ENCODE measurements around the gene PHLDB1. TPM values are rescaled to one million over a fixed set of nuclear protein-coding genes. Genes with fewer than 3 reads are reported as not detected.
"Not testable (repeated sequence)": the region's sequence is repeated elsewhere in the genome, so short reads cannot be mapped to it uniquely, and the experiment has no call there.

PHLDB1 gene
- total RNA-seq: 10 to 100 TPM; 60.1 to 88.6 TPM

DNA sequence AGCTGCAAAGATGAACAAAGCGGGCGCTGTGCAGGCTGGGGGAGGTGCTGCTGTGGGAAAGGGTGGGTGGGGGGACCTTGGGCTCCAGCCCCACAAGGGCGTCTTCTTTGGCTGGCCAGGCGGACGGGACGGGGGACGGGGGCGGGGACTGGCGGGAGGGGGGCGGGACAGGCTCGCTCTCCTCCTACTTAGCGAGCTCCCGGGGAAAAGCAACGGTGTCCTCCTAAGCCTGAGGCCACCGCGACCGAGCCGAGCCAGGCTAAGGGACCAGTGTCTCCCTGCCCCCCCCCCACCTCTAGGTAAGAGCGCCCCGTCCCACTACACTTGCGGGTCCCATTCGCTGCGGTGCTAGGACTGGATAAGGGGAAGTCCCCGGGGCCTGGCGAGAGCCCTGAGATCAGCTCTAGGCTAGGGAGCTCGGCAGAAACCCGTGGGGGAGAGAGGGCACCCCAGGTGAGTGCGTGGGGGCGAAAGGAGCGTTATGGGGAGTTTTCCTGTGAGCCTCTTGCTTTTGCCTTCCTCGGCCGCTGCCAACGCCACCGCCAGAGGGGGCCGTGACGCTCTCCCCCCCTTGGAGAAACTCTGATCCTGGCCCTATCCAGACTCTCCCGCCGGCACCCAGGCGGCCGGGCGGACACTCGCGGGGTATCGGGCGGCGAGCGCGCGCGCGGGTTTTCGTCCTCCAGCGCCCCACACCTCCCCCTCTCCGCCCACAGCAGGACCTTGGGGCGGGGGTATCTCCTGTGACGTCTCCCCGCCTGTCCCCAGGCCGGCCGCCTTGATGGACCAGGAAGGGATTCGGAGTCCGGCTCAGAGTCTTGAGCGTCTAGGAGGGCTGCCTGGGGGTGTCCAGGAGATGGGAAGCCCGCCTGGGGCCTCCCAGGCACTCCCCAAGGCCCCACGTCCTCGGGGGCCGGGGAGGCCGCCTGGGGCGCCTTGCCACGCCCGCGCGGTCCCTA is at the start of gene PHLDB1:
TSS of gene PHLDB1 (plus strand) at position 215 of the 959 bp plus-strand sequence. CDS start 6,222 bp downstream, outside the sequence.
- Histone ChIP-seq H3K27me3 (peaks cover 21% of the 10 kb centered on the region), H3K27ac (peak within 1 kb of the TSS; percentile 82), H3K4me3 (peak within 1 kb of the TSS; percentile 67), H3K9me3 (no peaks in the 10 kb centered on the region), H3K4me1 (peaks cover 10% of the 10 kb centered on the region), H3K36me3 (no peaks in the 10 kb centered on the region), H3K9ac (ENCODE audit: low read depth in 2 of 2, low read length in 2 of 2) (peak within 1 kb of the TSS; percentile 63 to 79)
- DNase-seq: peak; percentile 66
- TF ChIP-seq, protein P1, sequence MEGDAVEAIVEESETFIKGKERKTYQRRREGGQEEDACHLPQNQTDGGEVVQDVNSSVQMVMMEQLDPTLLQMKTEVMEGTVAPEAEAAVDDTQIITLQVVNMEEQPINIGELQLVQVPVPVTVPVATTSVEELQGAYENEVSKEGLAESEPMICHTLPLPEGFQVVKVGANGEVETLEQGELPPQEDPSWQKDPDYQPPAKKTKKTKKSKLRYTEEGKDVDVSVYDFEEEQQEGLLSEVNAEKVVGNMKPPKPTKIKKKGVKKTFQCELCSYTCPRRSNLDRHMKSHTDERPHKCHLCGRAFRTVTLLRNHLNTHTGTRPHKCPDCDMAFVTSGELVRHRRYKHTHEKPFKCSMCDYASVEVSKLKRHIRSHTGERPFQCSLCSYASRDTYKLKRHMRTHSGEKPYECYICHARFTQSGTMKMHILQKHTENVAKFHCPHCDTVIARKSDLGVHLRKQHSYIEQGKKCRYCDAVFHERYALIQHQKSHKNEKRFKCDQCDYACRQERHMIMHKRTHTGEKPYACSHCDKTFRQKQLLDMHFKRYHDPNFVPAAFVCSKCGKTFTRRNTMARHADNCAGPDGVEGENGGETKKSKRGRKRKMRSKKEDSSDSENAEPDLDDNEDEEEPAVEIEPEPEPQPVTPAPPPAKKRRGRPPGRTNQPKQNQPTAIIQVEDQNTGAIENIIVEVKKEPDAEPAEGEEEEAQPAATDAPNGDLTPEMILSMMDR (IDR thresholded peaks at IDR 0.05): peak; percentile 21
- intact Hi-C loops (cut with DNase I): no loop called here

DNA sequence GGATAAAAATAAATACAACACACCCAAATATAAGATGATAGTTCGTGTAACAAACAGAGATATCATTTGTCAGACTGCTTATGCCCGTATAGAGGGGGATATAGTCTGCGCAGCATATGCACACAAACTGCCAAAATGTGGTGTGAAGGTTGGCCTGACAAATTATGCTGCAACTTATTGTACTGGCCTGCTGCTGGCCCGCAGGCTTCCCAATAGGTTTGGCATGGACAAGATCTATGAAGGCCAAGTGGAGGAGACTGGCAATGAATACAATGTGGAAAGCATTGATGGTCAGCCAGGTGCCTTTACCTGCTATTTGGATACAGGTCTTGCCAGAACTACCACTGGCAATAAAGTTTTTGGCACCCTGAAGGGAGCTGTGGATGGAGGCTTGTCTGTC is 46.6 kb upstream of the PHLDB1 start:
- DNase-seq: no peak
- no peak overlapping the region for H3K9ac ChIP-seq (ENCODE audit: low read depth in 2 of 2, low read length in 2 of 2)
- intact Hi-C loops (cut with DNase I): no loop called here
- no peak overlapping the region for H3K4me3 ChIP-seq
- no peaks in the 10 kb centered on the region for H3K4me1 ChIP-seq
- H3K27ac ChIP-seq: no peak overlapping the region
- no peaks in the 10 kb centered on the region for H3K36me3 ChIP-seq
- no peaks in the 10 kb centered on the region for H3K9me3 ChIP-seq
- TF ChIP-seq, protein P1 (IDR thresholded peaks at IDR 0.05): no peak
- no peaks in the 10 kb centered on the region for H3K27me3 ChIP-seq

DNA sequence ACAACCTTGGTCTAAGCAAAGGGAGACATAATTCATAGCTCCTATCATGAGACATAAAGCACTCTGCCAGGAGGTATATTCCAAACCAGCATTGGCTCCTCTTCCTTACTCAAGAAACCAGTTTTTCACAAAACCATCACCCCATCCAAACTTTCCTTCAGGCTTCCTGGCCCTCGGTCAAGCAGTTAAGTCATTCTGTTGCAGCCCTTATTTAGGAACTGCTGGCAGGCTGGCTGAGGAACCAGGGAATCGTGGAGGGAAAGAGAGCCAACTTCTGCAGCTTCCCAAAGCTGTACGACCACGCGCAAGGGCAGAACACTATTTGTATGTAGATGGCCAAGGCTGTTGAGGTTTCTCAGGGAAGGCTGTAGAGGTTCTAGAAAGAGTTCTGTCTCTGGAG is 42.4 kb upstream of the PHLDB1 start:
- H3K9me3 ChIP-seq: no peaks in the 10 kb centered on the region
- no peaks in the 10 kb centered on the region for H3K4me1 ChIP-seq
- intact Hi-C loops (cut with DNase I): no loop called here
- H3K4me3 ChIP-seq: no peak overlapping the region
- DNase-seq: peak; percentile 22
- H3K27me3 ChIP-seq: no peaks in the 10 kb centered on the region
- TF ChIP-seq, protein P1 (IDR thresholded peaks at IDR 0.05): no peak
- H3K36me3 ChIP-seq: no peaks in the 10 kb centered on the region
- no peak overlapping the region for H3K27ac ChIP-seq
- H3K9ac ChIP-seq (ENCODE audit: low read depth in 2 of 2, low read length in 2 of 2): no peak overlapping the region

DNA sequence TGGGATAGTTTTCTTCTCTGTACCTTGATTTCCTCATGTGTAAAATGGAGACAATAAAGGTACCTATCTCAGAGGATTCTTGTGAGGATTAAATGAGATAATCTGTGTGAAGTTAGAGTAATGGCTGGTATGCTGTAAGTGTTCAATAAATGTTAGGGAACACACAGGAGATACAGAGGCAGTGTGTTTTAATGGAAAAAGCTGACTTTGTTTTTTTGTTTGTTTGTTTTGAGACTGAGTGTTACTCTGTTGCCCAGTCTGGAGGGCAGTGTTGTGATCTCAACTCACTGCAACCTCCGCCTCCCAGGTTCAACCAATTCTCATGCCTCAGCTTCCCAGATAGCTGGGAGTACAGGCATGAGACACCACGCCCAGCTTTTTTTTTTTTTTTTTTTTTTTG is 37.7 kb upstream of the PHLDB1 start:
- no peaks in the 10 kb centered on the region for H3K36me3 ChIP-seq
- intact Hi-C loops (cut with DNase I): no loop called here
- DNase-seq: no peak
- H3K9ac ChIP-seq (ENCODE audit: low read depth in 2 of 2, low read length in 2 of 2): no peak overlapping the region
- H3K4me3 ChIP-seq: no peak overlapping the region
- H3K4me1 ChIP-seq: peaks cover 10% of the 10 kb centered on the region
- no peak overlapping the region for H3K27ac ChIP-seq
- TF ChIP-seq, protein P1 (IDR thresholded peaks at IDR 0.05): no peak
- no peaks in the 10 kb centered on the region for H3K27me3 ChIP-seq
- H3K9me3 ChIP-seq: no peaks in the 10 kb centered on the region

DNA sequence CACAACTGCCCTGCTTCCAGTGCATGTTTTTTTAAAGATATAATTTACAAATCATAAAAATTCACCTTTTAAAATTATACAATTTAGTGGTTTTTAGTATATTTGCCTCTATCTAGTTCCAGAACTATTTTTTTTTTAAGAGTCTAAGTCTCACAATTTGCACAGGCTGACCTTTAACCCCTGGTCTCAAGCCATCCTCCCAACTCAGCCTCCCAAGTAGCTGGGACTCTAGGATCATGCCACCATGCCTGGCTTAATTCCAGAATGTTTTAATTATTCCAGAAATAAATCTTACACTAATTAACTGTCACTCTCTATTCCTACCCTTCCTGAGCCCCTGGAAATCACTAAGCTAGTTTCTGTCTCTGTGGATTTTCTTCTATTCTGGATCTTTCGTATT is 36.6 kb upstream of the PHLDB1 start:
- intact Hi-C loops (cut with DNase I): no loop called here
- TF ChIP-seq, protein P1 (IDR thresholded peaks at IDR 0.05): no peak
- Histone ChIP-seq H3K27me3 (no peaks in the 10 kb centered on the region), H3K36me3 (no peaks in the 10 kb centered on the region), H3K9ac (ENCODE audit: low read depth in 2 of 2, low read length in 2 of 2) (no peak overlapping the region), H3K4me1 (peaks cover 13% of the 10 kb centered on the region), H3K9me3 (no peaks in the 10 kb centered on the region), H3K4me3 (no peak overlapping the region), H3K27ac (no peak overlapping the region)
- no peak for DNase-seq

DNA sequence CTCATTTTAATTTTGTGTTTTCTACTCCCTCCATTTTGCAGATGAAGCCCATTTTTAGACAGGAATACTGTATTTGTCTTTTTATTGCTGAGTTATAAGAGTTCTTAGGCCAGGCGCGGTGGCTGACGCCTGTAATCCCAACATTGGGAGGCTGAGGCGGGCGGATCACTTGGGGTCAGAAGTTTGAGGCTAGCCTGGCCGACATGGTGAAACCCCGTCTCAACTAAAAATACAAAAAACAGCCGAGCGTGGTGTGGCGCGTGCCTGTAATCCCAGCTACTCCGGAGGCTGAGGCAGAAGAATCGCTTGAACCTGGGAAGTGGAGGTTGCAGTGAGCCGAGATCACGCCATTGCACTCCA is 35.7 kb upstream of the PHLDB1 start:
- H3K9me3 ChIP-seq; intact Hi-C loops (cut with DNase I); H3K36me3 ChIP-seq; H3K27me3 ChIP-seq: not testable (repeated sequence)
- Histone ChIP-seq H3K4me1 (peaks cover 13% of the 10 kb centered on the region), H3K4me3 (peak overlapping the region; percentile 96), H3K27ac (peak overlapping the region; percentile 97), H3K9ac (ENCODE audit: low read depth in 2 of 2, low read length in 2 of 2) (peak overlapping the region; percentile 46 to 69)
- DNase-seq: peak; percentile 27

Data from colonic mucosa (tissue), 4 donors.